ENCODE measurements around the gene CAMK1. TPM values are rescaled to one million over a fixed set of nuclear protein-coding genes. Genes with fewer than 3 reads are reported as not detected.

Gene CAMK1
- total RNA-seq = 100 to 1,000 TPM in 1 of 4 donors, 10 to 100 TPM in 3; 50.9 to 180 (median 77.6) TPM

GRCh38 chr3:9769426-9770275 lies at the start of gene CAMK1:
CAMK1 (minus strand) TSS chr3:9769947; CDS start chr3:9767749, 2,198 bp downstream.
- TF ChIP-seq CTCF (IDR thresholded peaks at IDR 0.05) = no peak
- peak; percentile 57 for DNase-seq (ENCODE audit: low spot score)
- ATAC-seq (ENCODE audit: low FRiP score) = peak; percentile 92

- TF ChIP-seq CTCF (IDR thresholded peaks at IDR 0.05) = no peak
- DNase-seq (ENCODE audit: low spot score) = no peak
- ATAC-seq (ENCODE audit: low FRiP score) = no peak
Observed at GRCh38 chr3:9818666-9819335, 49.1 kb upstream of the CAMK1 start.

GRCh38 chr3:9817436-9817835 lies 47.7 kb upstream of the CAMK1 start:
- no peak for DNase-seq (ENCODE audit: low spot score)

GRCh38 chr3:9815986-9816385 lies 46.2 kb upstream of the CAMK1 start:
- no peak for TF ChIP-seq CTCF (IDR thresholded peaks at IDR 0.05)
- DNase-seq (ENCODE audit: low spot score) (no peak), ATAC-seq (ENCODE audit: low FRiP score) (no peak)

More at GRCh38 chr3:9817436-9817835, 47.7 kb upstream of the CAMK1 start:
- no peak for TF ChIP-seq CTCF (IDR thresholded peaks at IDR 0.05)
- no peak for ATAC-seq (ENCODE audit: low FRiP score)

- ATAC-seq (ENCODE audit: low FRiP score) (no peak), DNase-seq (ENCODE audit: low spot score) (no peak)
- TF ChIP-seq CTCF (IDR thresholded peaks at IDR 0.05) = no peak
Observed at GRCh38 chr3:9812870-9813483, 43.2 kb upstream of the CAMK1 start.

GRCh38 chr3:9810846-9811245 lies 41.1 kb upstream of the CAMK1 start:
- ATAC-seq (ENCODE audit: low FRiP score) = no peak

More at GRCh38 chr3:9810846-9811245, 41.1 kb upstream of the CAMK1 start:
- TF ChIP-seq CTCF (IDR thresholded peaks at IDR 0.05) = no peak
- DNase-seq (ENCODE audit: low spot score) = no peak
